Body of pancreas (tissue), 4 donors: ENCODE measurements around the gene PALLD.

Experiments
- POLR2A ChIP-seq, 3 donors: fragments of 450-650 bp; IDR thresholded peaks; one replicate each; pipeline ENCODE4 v1.6.1; 2016; ENCODE audit warnings: antibody characterized with exemption in 3 of 3, mild to moderate bottlenecking in 2 of 3
- TF ChIP-seq, protein P1 (sequence below), 7 experiments: fragments of 450-650 bp in 4 of 7; fragments of 200-600 bp in 3 of 7; sonication (generic) in 3 of 7; IDR thresholded peaks; one replicate each; pipeline ENCODE4 v1.5.1; 2016 to 2019; ENCODE audit warnings: antibody characterized with exemption in 7 of 7

DNA sequence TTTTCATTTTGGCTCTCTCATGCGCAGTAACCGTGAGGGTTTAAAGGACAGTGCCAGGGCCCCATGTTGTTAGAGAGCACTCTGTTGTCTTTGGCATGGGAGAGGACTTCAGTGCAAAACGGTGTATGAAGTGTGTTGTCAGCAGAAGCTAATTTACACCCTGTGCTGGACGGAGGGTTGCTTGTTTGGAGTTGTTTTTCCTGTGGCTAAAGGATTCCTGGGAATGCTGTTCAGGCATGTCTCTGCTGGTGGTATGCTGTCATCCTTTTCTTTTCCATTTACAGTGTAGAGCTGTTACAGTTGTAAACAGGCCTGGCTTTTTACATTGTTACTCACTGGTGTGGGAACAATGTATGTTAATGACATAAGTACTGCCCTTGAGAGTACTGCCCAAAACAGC is 306.9 kb downstream of the PALLD start:
- TF ChIP-seq, protein P1, sequence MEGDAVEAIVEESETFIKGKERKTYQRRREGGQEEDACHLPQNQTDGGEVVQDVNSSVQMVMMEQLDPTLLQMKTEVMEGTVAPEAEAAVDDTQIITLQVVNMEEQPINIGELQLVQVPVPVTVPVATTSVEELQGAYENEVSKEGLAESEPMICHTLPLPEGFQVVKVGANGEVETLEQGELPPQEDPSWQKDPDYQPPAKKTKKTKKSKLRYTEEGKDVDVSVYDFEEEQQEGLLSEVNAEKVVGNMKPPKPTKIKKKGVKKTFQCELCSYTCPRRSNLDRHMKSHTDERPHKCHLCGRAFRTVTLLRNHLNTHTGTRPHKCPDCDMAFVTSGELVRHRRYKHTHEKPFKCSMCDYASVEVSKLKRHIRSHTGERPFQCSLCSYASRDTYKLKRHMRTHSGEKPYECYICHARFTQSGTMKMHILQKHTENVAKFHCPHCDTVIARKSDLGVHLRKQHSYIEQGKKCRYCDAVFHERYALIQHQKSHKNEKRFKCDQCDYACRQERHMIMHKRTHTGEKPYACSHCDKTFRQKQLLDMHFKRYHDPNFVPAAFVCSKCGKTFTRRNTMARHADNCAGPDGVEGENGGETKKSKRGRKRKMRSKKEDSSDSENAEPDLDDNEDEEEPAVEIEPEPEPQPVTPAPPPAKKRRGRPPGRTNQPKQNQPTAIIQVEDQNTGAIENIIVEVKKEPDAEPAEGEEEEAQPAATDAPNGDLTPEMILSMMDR (IDR thresholded peaks at IDR 0.05) = no peak
- TF ChIP-seq POLR2A (IDR thresholded peaks at IDR 0.05) = no peak
